ENCODE data around the gene IRS1. TPM values are rescaled to one million over a fixed set of nuclear protein-coding genes. Genes with fewer than 3 reads are reported as not detected.

The IRS1 gene
- total RNA-seq, 2 donors from 2014 or later = 14.6 to 15.8 TPM

DNA sequence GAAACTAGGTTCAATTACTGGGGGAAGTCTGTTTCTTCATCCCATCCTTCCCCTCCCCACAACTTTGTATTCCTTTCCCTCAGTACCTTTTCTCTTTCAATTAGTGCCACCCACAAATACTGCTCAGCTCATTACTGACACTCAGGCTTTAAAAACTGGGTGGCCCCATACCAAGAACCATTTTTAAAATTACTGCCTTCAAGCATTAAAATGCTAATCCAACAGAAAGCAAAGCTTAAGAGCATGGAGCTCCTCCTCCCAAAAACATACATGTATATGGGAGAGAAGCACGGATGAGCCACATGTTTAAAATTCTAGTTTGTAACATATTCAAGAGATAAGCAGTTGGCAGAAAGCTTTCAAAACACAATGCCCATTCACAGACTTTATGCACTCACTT, 44.0 kb downstream of the IRS1 start:
- H3K36me3 ChIP-seq = no peaks in the 10 kb centered on the region
- DNase-seq (ENCODE audit: low spot score) = no peak
- H3K4me1 ChIP-seq = peaks cover 0 to 33% of the 10 kb centered on the region in 2 donors
- no peaks in the 10 kb centered on the region for H3K27me3 ChIP-seq
- H3K27ac ChIP-seq = peak overlapping the region; percentile 28 to 70
- no peaks in the 10 kb centered on the region for H3K9me3 ChIP-seq
- no peak overlapping the region for H3K4me3 ChIP-seq
- TF ChIP-seq, protein P1, sequence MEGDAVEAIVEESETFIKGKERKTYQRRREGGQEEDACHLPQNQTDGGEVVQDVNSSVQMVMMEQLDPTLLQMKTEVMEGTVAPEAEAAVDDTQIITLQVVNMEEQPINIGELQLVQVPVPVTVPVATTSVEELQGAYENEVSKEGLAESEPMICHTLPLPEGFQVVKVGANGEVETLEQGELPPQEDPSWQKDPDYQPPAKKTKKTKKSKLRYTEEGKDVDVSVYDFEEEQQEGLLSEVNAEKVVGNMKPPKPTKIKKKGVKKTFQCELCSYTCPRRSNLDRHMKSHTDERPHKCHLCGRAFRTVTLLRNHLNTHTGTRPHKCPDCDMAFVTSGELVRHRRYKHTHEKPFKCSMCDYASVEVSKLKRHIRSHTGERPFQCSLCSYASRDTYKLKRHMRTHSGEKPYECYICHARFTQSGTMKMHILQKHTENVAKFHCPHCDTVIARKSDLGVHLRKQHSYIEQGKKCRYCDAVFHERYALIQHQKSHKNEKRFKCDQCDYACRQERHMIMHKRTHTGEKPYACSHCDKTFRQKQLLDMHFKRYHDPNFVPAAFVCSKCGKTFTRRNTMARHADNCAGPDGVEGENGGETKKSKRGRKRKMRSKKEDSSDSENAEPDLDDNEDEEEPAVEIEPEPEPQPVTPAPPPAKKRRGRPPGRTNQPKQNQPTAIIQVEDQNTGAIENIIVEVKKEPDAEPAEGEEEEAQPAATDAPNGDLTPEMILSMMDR (IDR thresholded peaks at IDR 0.05) = no peak

DNA sequence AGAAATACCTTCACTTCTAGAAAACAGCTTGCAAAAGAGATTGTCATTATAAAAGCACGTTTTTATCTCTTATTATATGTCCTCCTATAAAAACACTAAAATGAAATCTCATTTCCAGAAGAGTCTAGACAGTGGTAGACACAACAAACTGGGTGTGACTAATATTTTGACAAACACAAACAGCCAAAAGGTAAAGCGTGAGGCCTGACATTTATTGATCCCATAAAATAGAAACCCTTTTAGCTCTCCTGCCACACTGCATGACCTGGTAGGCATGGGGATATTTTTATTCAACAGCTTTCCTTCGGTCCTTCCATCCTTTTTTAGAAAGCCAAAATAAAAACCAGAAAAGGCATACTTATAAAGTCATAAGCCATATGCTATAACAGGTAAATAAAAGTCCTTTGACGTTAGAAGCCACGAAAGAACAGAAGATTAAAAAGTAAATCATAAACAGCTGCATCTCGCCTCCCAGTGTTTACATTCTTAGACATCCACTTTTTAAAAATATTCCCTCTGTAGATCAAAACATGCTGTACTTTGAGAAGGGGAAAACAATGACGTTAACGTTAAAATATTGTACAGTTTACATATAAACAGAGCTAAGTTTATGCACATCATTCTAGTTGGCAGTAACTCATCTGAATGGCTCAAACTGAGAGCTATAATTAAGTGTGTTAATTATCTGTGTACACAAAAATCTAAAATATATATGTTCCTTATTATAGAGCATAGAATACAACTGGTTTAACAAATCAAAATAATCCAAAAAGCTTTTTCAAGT, 44.6 kb downstream of the IRS1 start:
- TF ChIP-seq, protein P1 (IDR thresholded peaks at IDR 0.05) = no peak
- Histone ChIP-seq H3K27ac (peak overlapping the region; percentile 28 to 70), H3K4me1 (peaks cover 0 to 27% of the 10 kb centered on the region in 2 donors), H3K27me3 (no peaks in the 10 kb centered on the region), H3K9me3 (no peaks in the 10 kb centered on the region), H3K36me3 (no peaks in the 10 kb centered on the region), H3K4me3 (no peak overlapping the region)
- DNase-seq (ENCODE audit: low spot score) = no peak

DNA sequence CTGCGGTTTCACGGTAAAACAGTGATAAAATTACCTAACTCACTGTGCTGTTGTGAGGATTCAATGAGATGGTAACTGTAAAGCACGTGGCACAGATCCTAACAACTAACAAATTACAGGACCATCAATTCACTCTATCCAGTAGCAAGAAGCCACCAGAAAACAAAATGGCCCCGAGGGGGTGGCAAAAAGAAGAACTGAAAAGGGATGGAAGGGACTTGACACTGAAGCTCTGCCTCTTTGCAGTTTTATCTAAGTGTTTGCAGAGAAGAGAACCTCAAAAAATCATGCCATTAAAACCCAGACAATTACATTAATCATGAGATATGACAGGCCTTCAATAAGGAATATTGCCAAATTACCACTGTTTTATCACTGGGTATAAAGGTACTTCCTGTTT, 46.7 kb downstream of the IRS1 start:
- Histone ChIP-seq H3K36me3 (no peaks in the 10 kb centered on the region), H3K9me3 (no peaks in the 10 kb centered on the region), H3K27me3 (no peaks in the 10 kb centered on the region), H3K27ac (no peak overlapping the region), H3K4me1 (peaks cover 0 to 10% of the 10 kb centered on the region in 2 donors), H3K4me3 (no peak overlapping the region)
- no peak for DNase-seq (ENCODE audit: low spot score)
- TF ChIP-seq, protein P1 (IDR thresholded peaks at IDR 0.05) = no peak

DNA sequence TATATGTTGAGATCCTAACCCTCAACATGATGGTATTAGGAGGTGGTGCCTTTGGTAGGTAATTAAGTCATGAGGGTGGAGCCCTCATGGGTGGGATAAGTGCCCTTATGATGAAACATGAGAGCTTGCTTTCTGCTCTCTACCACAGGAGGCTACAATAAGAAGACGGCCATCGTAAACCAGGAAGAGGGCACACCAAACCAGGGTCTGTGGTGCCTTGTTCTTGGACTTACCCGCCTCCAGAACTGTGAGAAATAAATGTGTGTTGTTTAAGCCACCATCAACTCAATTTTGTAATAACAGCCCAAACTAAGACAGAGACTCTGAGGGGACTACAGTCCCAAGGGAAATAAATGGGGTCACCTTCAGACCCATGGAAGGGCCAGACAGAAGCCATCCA, 52.3 kb downstream of the IRS1 start:
- Histone ChIP-seq H3K27ac (no peak overlapping the region), H3K27me3 (no peaks in the 10 kb centered on the region), H3K4me3 (no peak overlapping the region), H3K36me3 (no peaks in the 10 kb centered on the region), H3K4me1 (peaks cover 0 to 21% of the 10 kb centered on the region in 2 donors), H3K9me3 (no peaks in the 10 kb centered on the region)
- no peak for DNase-seq (ENCODE audit: low spot score)
- TF ChIP-seq, protein P1 (IDR thresholded peaks at IDR 0.05) = no peak

DNA sequence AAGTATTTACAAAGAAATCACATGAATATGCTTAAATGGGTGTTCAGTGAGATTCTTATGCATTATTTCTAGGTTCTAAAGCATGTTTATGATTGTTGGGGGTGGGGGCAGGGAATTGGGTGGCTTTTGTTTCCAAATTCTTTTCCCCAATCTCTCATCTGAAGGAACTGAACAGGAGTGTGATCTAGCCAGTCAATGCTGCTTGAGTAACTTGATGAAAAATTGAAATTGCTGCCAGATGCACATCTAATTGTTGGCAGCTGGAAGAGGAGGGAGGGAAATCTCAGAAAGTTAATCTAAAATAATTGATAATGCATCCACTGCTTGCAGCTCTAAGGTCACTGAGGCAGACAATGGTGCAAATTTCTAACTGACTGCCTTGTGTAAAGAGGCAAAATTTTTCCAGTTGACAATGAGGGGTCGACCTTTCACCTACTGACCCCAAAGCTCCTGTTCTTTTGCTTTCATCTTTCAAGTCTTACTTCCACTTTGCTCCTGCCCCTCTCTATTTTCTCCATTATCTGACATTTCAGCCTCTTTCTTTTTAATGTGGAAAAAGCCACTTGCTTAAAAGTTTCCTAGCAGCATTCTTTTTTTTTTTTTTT, 53.3 kb downstream of the IRS1 start:
- TF ChIP-seq, protein P1 (IDR thresholded peaks at IDR 0.05) = no peak
- no peaks in the 10 kb centered on the region for H3K36me3 ChIP-seq
- H3K4me3 ChIP-seq = no peak overlapping the region
- H3K4me1 ChIP-seq = peaks cover 0 to 30% of the 10 kb centered on the region in 2 donors
- H3K9me3 ChIP-seq = no peaks in the 10 kb centered on the region
- H3K27me3 ChIP-seq = no peaks in the 10 kb centered on the region
- DNase-seq (ENCODE audit: low spot score) = no peak
- no peak overlapping the region for H3K27ac ChIP-seq
